ENCODE data around the gene ZNF536.
"Not testable (repeated sequence)": the region's sequence is repeated elsewhere in the genome, so short reads cannot be mapped to it uniquely, and the experiment has no call there.

The ZNF536 gene

GRCh38 chr19:30401956-30402355, 29.8 kb downstream of the ZNF536 start:
- Mint-ChIP-seq H3K9me3 (peaks cover 1% of the 10 kb centered on the region), H3K27ac (no peak overlapping the region), H3K4me3 (no peak overlapping the region), H3K4me1 (no peaks in the 10 kb centered on the region), H3K36me3 (no peaks in the 10 kb centered on the region), H3K27me3 (no peaks in the 10 kb centered on the region)
- DNase-seq = no peak
- CTCF ChIA-PET = no interaction called here

- no peak overlapping the region for H3K4me3 Mint-ChIP-seq
- no peaks in the 10 kb centered on the region for H3K36me3 Mint-ChIP-seq
- H3K4me1 Mint-ChIP-seq = no peaks in the 10 kb centered on the region
- no peak overlapping the region for H3K27ac Mint-ChIP-seq
- DNase-seq = no peak
- H3K9me3 Mint-ChIP-seq = peaks cover 1% of the 10 kb centered on the region
- no peaks in the 10 kb centered on the region for H3K27me3 Mint-ChIP-seq
- CTCF ChIA-PET = no interaction called here
Measured at GRCh38 chr19:30402436-30403202, 30.4 kb downstream of the ZNF536 start.

- H3K4me3 Mint-ChIP-seq = no peak overlapping the region
- H3K9me3 Mint-ChIP-seq = no peaks in the 10 kb centered on the region
- CTCF ChIA-PET = no interaction called here
- H3K4me1 Mint-ChIP-seq = no peaks in the 10 kb centered on the region
- no peaks in the 10 kb centered on the region for H3K36me3 Mint-ChIP-seq
- no peak overlapping the region for H3K27ac Mint-ChIP-seq
- no peak for DNase-seq
- no peaks in the 10 kb centered on the region for H3K27me3 Mint-ChIP-seq
Measured at GRCh38 chr19:30403203-30403985, 31.2 kb downstream of the ZNF536 start.

GRCh38 chr19:30406220-30407067, 34.3 kb downstream of the ZNF536 start:
- CTCF ChIA-PET = no interaction called here
- no peak overlapping the region for H3K4me3 Mint-ChIP-seq
- H3K27ac Mint-ChIP-seq = no peak overlapping the region
- H3K27me3 Mint-ChIP-seq = no peaks in the 10 kb centered on the region
- no peaks in the 10 kb centered on the region for H3K36me3 Mint-ChIP-seq
- no peak for DNase-seq
- H3K9me3 Mint-ChIP-seq = no peaks in the 10 kb centered on the region
- no peaks in the 10 kb centered on the region for H3K4me1 Mint-ChIP-seq

- no peaks in the 10 kb centered on the region for H3K4me1 Mint-ChIP-seq
- CTCF ChIA-PET = no interaction called here
- no peak overlapping the region for H3K4me3 Mint-ChIP-seq
- H3K27ac Mint-ChIP-seq = no peak overlapping the region
- no peak for DNase-seq
- H3K27me3 Mint-ChIP-seq = no peaks in the 10 kb centered on the region
- H3K9me3 Mint-ChIP-seq = no peaks in the 10 kb centered on the region
- H3K36me3 Mint-ChIP-seq = no peaks in the 10 kb centered on the region
Measured at GRCh38 chr19:30407068-30407709, 35.0 kb downstream of the ZNF536 start.

- Mint-ChIP-seq H3K36me3 (no peaks in the 10 kb centered on the region), H3K4me3 (no peak overlapping the region), H3K27me3 (no peaks in the 10 kb centered on the region), H3K27ac (no peak overlapping the region), H3K4me1 (no peaks in the 10 kb centered on the region), H3K9me3 (no peaks in the 10 kb centered on the region)
- CTCF ChIA-PET = no interaction called here
- DNase-seq = no peak
Measured at GRCh38 chr19:30408734-30409301, 36.6 kb downstream of the ZNF536 start.

GRCh38 chr19:30411714-30412113, 39.5 kb downstream of the ZNF536 start:
- Mint-ChIP-seq H3K4me1 (no peaks in the 10 kb centered on the region), H3K27me3 (peaks cover 4% of the 10 kb centered on the region), H3K36me3 (no peaks in the 10 kb centered on the region), H3K9me3 (no peaks in the 10 kb centered on the region), H3K4me3 (no peak overlapping the region), H3K27ac (no peak overlapping the region)
- DNase-seq = no peak
- CTCF ChIA-PET = no interaction called here

- H3K4me1 Mint-ChIP-seq = no peaks in the 10 kb centered on the region
Measured at GRCh38 chr19:30416375-30416774, 44.2 kb downstream of the ZNF536 start.

GRCh38 chr19:30417166-30417565, 45.0 kb downstream of the ZNF536 start:
- H3K27me3 Mint-ChIP-seq, H3K27ac Mint-ChIP-seq, DNase-seq, H3K4me1 Mint-ChIP-seq, H3K9me3 Mint-ChIP-seq, H3K4me3 Mint-ChIP-seq, H3K36me3 Mint-ChIP-seq: not testable (repeated sequence)
- CTCF ChIA-PET = interaction anchor here (0.6 kb wide), 1 partner anchor 22 kb away, joined by 3 read pairs; no protein-coding TSS in a partner anchor

More at GRCh38 chr19:30416375-30416774, 44.2 kb downstream of the ZNF536 start:
- CTCF ChIA-PET = no interaction called here
- H3K36me3 Mint-ChIP-seq = no peaks in the 10 kb centered on the region
- H3K9me3 Mint-ChIP-seq = no peaks in the 10 kb centered on the region
- H3K4me3 Mint-ChIP-seq = no peak overlapping the region
- H3K27me3 Mint-ChIP-seq = peaks cover 7% of the 10 kb centered on the region
- DNase-seq = no peak
- no peak overlapping the region for H3K27ac Mint-ChIP-seq

- DNase-seq = no peak
- Mint-ChIP-seq H3K4me1 (no peaks in the 10 kb centered on the region), H3K4me3 (no peak overlapping the region), H3K9me3 (no peaks in the 10 kb centered on the region), H3K27ac (no peak overlapping the region), H3K27me3 (peaks cover 7% of the 10 kb centered on the region), H3K36me3 (no peaks in the 10 kb centered on the region)
- CTCF ChIA-PET = no interaction called here
Measured at GRCh38 chr19:30419568-30420180, 47.5 kb downstream of the ZNF536 start.

- no peak for DNase-seq
- Mint-ChIP-seq H3K4me3 (no peak overlapping the region), H3K27ac (no peak overlapping the region), H3K36me3 (no peaks in the 10 kb centered on the region), H3K9me3 (no peaks in the 10 kb centered on the region), H3K4me1 (no peaks in the 10 kb centered on the region), H3K27me3 (peaks cover 4% of the 10 kb centered on the region)
- CTCF ChIA-PET = no interaction called here
Measured at GRCh38 chr19:30420316-30420715, 48.1 kb downstream of the ZNF536 start.

- Mint-ChIP-seq H3K4me3 (no peak overlapping the region), H3K4me1 (no peaks in the 10 kb centered on the region), H3K36me3 (no peaks in the 10 kb centered on the region), H3K27me3 (peaks cover 3% of the 10 kb centered on the region), H3K27ac (no peak overlapping the region), H3K9me3 (no peaks in the 10 kb centered on the region)
- CTCF ChIA-PET = no interaction called here
- DNase-seq = no peak
Measured at GRCh38 chr19:30420881-30421280, 48.7 kb downstream of the ZNF536 start.

GRCh38 chr19:30421571-30421970, 49.4 kb downstream of the ZNF536 start:
- DNase-seq = no peak
- H3K27me3 Mint-ChIP-seq = peaks cover 3% of the 10 kb centered on the region

More at GRCh38 chr19:30421571-30421970, 49.4 kb downstream of the ZNF536 start:
- H3K36me3 Mint-ChIP-seq = no peaks in the 10 kb centered on the region
- no peaks in the 10 kb centered on the region for H3K9me3 Mint-ChIP-seq
- CTCF ChIA-PET = no interaction called here
- no peak overlapping the region for H3K4me3 Mint-ChIP-seq
- H3K27ac Mint-ChIP-seq = no peak overlapping the region
- H3K4me1 Mint-ChIP-seq = no peaks in the 10 kb centered on the region

Measured in activated naive CD4-positive, alpha-beta T cell treated with anti-CD3 and anti-CD28 coated beads, Interleukin-2, amount 10 ng/mL, durations not matched to agents 7 days and 5 days (primary cell).